22Rv1 (cell line): ENCODE measurements around the gene NAV2.

Source experiments
- ZFX ChIP-seq: fragments of 450-650 bp; IDR thresholded peaks from 2 replicates; pipeline ENCODE4 v1.6.1; 2017; ENCODE audit warnings: antibody characterized with exemption, borderline replicate concordance
- TF ChIP-seq, protein P1 (sequence below): fragments of 450-650 bp; IDR thresholded peaks from 2 replicates; pipeline ENCODE4 v1.5.1; 2017; ENCODE audit warnings: mild to moderate bottlenecking

DNA sequence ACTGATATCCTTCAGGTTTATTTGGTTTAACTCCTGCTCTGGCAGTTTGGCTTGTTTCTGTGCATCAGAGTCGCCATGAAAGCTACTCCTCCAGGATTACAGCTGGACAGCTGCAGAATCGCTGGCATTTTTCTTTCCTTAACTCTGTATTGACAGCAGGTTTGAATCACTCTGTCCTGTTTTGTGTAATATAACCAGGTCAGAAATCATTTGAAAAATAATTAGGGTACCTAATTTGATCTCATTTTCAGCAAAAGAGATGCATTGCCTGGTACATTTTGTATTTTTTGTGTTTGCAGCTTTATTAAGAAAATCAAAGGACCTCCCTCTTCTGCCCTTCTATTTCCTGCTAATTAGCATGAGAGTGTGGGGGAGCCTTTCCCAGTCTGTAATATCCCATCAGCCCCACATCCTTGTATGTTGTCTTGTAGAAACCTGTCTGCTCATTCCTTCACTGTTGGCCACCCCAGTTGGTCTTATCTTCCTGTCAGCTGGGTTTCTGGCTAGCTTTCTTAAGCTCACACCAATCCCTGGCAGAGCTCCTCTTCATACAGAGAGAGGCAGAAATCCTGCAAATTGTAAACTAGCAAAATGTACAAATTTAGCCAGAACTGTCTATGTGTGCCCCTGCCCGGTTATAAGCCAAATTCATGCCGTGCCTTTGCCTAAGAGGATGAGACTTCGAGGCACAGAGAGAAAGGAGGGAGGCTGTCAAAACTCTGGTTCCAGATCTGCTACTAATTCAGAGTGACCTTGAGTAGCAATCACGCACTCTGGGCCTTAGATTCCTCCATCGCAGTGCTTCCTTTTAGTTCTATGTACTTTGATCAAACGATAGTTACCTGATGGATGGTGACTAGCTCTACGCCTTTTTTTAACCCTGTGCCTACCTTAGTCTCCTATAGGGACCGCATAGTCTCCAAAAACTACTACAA, 200.6 kb downstream of the NAV2 start:
- no peak for TF ChIP-seq ZFX
- TF ChIP-seq, protein P1, sequence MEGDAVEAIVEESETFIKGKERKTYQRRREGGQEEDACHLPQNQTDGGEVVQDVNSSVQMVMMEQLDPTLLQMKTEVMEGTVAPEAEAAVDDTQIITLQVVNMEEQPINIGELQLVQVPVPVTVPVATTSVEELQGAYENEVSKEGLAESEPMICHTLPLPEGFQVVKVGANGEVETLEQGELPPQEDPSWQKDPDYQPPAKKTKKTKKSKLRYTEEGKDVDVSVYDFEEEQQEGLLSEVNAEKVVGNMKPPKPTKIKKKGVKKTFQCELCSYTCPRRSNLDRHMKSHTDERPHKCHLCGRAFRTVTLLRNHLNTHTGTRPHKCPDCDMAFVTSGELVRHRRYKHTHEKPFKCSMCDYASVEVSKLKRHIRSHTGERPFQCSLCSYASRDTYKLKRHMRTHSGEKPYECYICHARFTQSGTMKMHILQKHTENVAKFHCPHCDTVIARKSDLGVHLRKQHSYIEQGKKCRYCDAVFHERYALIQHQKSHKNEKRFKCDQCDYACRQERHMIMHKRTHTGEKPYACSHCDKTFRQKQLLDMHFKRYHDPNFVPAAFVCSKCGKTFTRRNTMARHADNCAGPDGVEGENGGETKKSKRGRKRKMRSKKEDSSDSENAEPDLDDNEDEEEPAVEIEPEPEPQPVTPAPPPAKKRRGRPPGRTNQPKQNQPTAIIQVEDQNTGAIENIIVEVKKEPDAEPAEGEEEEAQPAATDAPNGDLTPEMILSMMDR, result no peak
